Fibroblast of skin of abdomen (primary cell): ENCODE measurements around the gene MAPK10.
"Not testable (repeated sequence)": the region's sequence is repeated elsewhere in the genome, so short reads cannot be mapped to it uniquely, and the experiment has no call there.

ENCODE experiments used
- DNase-seq: peaks from one replicate; pipeline ENCODE4 v3.0.0-alpha.2; 2013

The MAPK10 gene

GRCh38 chr4:86338521-86338920 lies 21.3 kb downstream of the MAPK10 start:
- DNase-seq, result no peak

GRCh38 chr4:86334020-86334750 lies 25.7 kb downstream of the MAPK10 start:
- peak; percentile 4 for DNase-seq

- no peak for DNase-seq
Measured at GRCh38 chr4:86333236-86333635, 26.6 kb downstream of the MAPK10 start.

- DNase-seq, result no peak
Measured at GRCh38 chr4:86330961-86331742, 28.7 kb downstream of the MAPK10 start.

- not testable (repeated sequence) for DNase-seq
Measured at GRCh38 chr4:86330411-86330810, 29.4 kb downstream of the MAPK10 start.

- DNase-seq, result no peak
Measured at GRCh38 chr4:86329431-86329830, 30.4 kb downstream of the MAPK10 start.

- no peak for DNase-seq
Measured at GRCh38 chr4:86326400-86326799, 33.5 kb downstream of the MAPK10 start.

- no peak for DNase-seq
Measured at GRCh38 chr4:86319390-86319789, 40.5 kb downstream of the MAPK10 start.

- no peak for DNase-seq
Measured at GRCh38 chr4:86315579-86315978, 44.3 kb downstream of the MAPK10 start.

- no peak for DNase-seq
Measured at GRCh38 chr4:86313656-86314055, 46.2 kb downstream of the MAPK10 start.

- DNase-seq, result peak; percentile 20
Measured at GRCh38 chr4:86307432-86307831, 52.4 kb downstream of the MAPK10 start.

- peak; percentile 81 for DNase-seq
Measured at GRCh38 chr4:86306816-86307215, 53.0 kb downstream of the MAPK10 start.

- no peak for DNase-seq
Measured at GRCh38 chr4:86302830-86303229, 57.0 kb downstream of the MAPK10 start.

GRCh38 chr4:86302251-86302650 lies 57.6 kb downstream of the MAPK10 start:
- DNase-seq, result peak; percentile 46

- DNase-seq, result peak; percentile 25
Measured at GRCh38 chr4:86300516-86300915, 59.3 kb downstream of the MAPK10 start.

GRCh38 chr4:86296865-86297264 lies 63.0 kb downstream of the MAPK10 start:
- DNase-seq, result no peak

GRCh38 chr4:86294883-86295282 lies 65.0 kb downstream of the MAPK10 start:
- DNase-seq, result no peak

GRCh38 chr4:86291180-86291579 lies 68.7 kb downstream of the MAPK10 start:
- no peak for DNase-seq

- DNase-seq, result no peak
Measured at GRCh38 chr4:86286726-86287125, 73.1 kb downstream of the MAPK10 start.

GRCh38 chr4:86283371-86283770 lies 76.5 kb downstream of the MAPK10 start:
- DNase-seq, result no peak

GRCh38 chr4:86280246-86280645 lies 79.6 kb downstream of the MAPK10 start:
- no peak for DNase-seq

GRCh38 chr4:86279293-86279960 lies 80.4 kb downstream of the MAPK10 start:
- DNase-seq, result no peak

- no peak for DNase-seq
Measured at GRCh38 chr4:86278126-86278525, 81.7 kb downstream of the MAPK10 start.

- no peak for DNase-seq
Measured at GRCh38 chr4:86274642-86275041, 85.2 kb downstream of the MAPK10 start.
